Activated CD4-positive, alpha-beta T cell treated with anti-CD3 and anti-CD28 coated beads, Interleukin-2, amount 50 U/mL, for 4 hours (primary cell): Measurements from ENCODE around the gene RETREG1.

ENCODE experiments used
- DNase-seq, 2 experiments: peaks; one replicate each; pipeline ENCODE4 v3.0.0-alpha.2; 2020

Gene RETREG1

DNA sequence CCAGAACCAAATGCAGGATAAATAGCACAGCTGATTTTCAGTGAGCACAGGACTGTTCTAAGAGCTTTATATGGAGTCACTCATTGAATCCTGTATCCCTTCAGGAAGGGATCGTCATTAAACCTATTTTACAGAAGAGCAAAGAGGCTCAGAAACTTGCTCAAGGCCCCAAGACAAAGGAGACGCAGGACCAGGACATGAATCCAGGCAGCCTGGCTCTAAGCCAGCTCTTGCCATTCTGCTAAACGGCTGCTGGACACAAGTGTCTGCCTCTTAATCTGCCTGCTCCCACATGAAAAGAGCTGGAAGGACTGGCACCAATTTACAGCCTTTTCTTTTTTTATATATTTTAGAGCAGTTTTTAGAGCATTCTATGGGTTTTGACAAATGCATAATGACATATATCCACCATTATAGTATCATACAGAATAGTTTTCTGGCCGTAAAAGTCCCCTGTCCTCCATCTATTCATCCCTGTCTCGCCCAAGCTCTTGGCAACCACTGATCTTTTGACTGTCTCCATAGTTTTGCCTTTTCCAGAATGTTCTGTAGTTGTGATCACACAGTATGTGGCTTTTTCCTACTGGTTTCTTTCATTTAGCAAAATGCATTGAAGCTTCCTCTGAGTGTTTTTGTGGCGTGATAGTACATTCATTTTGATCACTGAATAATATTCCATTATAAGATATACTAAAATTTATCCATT is 37.5 kb downstream of the RETREG1 start:
- no peak for DNase-seq

DNA sequence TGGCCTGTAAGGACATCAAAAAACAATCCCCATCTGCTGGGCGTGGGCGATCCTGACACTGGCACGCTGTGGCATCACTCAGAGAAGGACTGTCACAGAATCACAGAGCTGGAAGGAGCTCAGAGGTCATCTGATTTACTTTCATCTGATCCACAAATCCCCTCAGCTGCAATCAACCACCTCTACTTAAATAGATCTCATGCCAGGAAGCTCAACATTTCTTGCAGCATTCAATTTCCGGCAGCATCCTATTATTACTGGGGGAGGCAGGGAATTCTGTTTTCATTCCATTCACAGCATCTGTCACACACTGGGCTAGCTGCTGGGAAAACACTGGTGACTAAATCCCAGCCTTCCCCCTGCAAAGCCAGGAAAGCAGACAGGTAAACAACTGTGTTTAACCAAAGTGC is 38.3 kb downstream of the RETREG1 start:
- DNase-seq, result no peak

DNA sequence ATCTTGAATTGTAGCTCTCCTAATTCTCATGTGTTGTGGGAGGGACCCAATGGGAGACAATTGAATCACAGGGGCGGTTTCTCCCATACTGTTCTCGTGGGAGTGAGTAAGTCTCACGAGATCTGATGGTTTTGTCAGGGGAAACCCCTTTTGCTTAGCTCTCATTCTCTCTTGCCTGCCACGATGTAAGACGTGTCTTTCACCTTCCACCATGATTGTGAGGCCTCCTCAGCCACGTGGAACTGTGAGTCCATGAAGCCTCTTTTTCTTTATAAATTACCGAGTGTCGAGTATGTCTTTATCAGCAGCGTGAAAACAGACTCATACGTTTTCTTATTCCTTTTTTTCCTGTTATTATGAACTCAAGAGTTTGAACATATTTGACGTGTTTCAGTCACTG is 39.1 kb downstream of the RETREG1 start:
- no peak for DNase-seq

DNA sequence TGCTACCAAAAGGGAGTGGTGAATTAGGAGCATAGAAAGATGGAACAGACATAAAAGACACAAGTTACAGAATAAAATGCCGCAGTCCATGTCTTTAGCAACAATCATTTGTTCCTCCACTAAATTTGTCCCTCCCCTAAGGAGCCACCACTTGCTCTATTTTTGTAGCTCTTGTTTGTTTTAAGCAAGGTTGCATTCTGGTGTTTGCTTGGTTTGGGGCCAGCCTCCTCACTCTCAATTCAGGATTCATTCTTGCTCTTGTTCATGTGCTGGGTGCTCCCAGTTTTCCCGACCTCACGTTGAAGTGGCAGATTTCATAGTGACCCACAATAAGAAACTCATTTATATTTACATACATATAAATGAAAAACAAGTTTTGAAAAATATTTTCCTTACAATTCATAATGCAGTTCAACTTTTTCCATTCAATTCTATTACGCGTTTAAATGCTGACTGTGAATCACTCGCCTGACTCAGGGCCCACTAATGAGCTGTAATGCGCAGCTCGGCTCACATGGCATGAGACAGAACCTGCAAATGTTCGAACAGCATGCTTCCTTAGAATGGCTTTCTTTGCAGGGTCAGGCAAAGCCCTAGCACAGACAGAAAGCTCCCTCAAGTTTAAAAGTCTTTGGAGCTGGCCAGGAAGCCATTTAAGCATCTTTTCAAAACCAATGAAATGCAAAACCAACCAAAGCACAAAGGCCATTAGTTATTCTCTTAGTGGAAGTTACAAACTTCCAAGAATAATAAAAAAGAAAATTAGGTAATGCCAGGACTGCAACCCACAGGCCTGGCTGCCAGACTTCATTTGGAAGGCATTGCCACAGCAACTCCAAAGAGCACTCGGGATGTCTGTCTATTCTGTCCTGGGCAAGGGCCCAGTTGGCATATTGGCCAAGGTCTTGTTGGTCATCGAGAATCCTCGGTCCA is 41.7 kb downstream of the RETREG1 start:
- DNase-seq, result no peak

DNA sequence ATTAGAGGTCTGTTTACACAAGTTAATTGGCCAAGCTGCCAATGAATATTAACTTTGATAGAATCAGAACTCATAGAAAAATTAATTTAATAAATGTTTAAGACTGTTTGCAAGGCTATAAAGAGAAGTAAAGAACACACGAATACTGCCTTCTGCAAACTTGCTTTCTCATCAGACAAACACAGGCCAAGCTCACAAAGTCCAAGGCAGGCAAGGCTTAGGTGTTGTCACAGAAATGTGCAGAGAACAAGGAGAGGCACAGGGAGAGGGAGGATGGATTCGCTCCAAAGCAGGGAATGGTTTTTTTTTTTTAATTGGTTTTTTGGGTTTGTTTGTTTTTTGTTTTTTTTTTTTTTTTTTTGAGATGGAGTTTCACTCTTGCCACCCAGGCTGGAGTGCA is 43.4 kb downstream of the RETREG1 start:
- no peak for DNase-seq

DNA sequence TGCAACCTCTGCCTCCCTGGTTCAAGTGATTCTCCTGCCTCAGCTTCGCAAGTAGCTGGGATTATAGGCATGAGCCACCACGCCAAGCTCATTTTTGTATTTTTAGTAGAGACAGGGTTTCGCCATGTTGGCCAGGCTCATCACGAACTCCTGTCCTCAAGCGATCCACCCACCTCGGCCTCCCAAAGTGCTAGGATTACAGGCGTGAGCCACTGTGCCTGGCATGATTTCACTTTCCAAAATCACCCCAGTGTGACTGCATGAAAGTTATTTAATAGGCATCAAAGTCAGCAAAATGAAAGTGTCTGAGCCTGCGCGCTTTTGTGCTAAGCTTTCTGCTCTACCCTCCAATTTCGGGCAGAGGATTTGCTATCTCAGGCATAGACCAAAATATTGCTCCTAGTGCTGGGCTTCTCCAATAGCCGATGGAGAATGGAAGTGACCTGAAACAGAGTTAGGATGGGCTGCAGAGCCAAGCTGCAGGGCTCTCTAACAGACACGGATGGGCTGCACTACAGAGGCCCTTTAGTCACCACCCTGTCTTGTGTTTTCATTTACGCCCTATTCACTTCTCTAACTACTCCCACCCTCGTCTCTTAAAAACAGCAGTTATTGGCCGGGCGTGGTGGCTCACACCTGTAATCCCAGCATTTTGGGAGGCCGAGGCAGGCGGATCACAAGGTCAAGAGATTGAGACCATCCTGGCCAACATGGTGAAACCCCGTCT is 44.3 kb downstream of the RETREG1 start:
- DNase-seq, result no peak

DNA sequence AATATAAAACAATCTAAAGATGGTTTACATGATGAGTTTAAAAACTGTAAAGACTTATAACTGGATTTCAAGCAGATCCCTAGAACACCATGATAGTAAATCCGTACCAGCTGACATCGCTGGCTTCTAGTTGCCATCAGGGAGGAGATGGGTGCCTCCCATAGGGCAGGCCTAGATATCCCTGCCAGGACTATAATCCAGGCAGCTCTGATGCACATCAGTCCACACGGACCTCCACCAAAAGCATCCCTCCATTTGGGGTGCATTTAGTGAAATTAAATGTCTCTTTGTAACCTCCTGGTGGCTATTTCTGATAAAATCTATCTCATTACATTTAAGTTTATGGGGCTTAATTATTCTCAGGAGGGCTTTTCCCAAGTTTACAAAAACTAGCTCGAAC is 45.8 kb downstream of the RETREG1 start:
- DNase-seq, result no peak

DNA sequence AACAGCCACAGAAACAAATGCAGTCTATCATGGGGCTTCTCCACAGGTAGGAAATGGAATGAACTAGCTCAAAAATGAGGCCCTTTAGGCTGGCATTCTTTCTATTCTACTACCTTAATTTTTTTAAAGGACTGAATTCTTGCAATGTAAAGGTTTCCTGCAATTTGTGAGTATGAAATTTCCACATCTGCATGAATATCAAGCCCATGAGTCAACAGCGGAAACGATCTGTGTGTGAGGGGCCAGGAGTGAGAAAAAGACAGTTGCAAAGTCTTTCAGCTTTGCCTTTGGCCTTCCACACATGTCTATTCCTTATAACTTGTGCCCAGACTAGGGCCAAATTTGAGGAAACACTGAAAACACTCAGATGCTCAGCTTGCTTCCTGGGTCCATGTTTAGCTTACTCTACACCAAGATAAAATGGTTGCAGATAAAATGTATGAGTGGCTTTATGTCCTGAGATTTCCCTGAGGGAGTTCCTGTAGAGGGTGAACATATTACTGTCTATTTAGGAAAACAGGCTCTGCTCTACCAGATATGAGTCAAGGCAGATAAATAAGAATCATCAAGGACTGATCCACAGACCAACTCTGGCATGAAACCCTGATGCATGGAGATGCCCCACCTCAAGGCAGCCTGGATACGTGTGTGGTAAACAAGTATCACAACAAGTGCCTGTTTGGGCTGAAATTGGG is 46.5 kb downstream of the RETREG1 start:
- DNase-seq, result no peak

DNA sequence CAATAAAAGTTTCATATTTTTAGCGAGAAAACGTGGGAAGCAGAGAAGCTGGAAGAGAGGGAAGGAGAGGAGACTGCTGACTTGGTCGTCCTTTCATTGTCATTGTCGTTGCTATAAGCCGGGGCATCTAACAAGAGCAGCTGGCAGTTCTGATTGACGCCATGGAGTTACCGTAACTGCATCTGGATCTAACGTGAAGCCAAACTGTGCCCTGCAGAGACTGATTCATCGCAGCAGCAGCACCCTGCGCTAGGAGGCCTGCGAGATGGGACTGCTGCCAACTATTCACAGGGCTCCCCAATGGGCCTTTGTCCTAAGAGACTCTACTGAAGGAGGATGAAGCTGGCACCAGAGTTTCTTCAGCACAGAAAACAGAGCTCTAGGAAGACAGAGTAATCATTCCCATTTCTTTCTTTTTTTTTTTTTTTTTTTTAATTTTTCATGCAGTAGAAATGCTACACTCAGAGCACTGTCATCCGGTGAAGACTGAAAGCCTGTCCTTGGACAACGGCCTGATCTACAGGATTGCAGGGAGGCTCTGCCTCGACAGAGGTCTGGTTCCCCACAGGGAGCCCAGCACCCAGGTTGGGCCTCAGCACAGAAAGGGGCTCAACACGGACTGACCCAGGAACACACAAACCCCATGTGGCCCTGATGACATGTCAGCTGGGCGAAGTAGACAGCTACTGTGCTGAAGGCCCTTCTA is 47.8 kb downstream of the RETREG1 start:
- no peak for DNase-seq

DNA sequence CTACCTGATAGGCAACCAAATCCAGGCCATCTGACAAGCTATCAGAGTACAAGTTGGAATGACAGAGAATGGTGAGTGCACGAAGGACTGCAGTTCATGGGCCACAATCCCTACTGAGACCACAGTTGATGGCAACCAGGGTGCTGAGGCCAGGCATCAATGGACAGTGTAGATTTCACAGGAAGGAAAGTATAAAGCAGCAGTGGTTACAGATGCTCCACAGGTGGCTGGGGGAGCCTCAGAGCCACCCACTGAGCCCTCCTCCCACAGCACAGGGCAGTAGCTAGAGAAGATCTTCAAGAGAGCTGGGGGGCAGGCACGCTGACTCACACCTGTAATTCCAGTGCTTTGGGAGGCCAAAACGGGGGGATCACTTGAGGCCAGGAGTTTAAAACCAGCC is 49.4 kb downstream of the RETREG1 start:
- no peak for DNase-seq

DNA sequence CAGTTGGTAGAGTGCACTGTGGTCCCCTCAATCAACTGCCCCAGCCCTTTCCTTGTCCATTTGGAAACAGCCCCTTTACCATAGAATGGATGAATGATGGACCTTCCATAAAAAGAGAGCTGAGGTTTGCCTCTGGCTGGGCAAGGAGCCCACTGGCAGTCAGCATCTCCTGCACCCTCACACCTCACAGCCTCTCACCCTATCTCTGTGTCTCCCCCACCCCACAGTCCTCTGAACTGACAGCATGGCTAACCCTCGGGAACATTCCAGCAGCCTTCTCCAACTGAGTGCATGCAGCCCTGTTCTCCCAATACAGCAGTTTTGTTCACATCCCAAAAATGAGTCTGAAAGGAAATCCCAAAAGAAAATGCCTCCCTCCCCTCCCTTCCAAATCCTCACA is 51.7 kb downstream of the RETREG1 start:
- DNase-seq, result no peak

DNA sequence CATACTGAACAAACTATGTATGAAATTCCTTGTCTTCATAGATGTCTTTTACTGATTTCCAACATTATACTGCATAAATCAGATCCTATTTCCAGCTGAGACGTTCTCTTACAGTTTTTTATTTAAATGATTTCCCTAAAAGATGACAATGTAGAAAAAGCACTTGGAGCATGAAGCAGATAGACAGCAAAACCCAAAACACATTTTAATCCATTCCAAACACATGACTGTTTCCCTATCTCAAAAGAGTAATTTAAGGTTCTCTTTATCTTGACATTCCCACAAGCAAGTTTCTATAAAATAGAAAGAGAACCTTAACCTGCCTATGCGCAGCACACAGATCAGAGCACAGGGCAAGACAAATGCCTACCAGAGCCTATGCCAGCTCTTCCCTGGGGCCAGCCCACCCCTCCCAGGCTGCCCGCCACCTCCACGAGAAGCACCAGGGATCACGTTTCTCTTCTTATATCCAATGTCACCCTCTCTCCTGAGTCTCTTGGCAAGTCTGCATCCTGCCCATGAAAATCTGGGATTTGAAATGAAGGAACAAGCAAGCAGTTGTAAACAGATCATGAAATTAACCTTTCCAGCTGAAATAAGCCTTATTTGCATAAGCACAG is 52.4 kb downstream of the RETREG1 start:
- DNase-seq, result no peak

DNA sequence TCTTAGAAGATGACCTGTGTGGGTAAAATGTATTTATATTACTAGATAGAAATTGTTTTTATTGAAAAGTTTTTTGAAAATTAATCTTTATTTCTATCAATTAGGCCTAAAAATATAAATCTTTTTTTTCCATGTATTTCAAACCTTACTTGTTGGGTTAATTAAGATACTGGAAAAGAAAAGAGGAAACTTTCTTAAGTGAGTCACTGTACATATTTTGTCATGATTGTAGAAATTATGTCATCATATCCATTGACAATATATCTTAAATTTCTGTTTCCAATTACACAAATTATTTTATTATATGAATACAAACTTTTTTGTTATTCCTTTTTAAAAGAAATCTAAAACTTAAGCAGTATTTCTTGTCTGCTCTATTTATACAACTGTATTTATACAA is 53.1 kb downstream of the RETREG1 start:
- DNase-seq, result no peak

DNA sequence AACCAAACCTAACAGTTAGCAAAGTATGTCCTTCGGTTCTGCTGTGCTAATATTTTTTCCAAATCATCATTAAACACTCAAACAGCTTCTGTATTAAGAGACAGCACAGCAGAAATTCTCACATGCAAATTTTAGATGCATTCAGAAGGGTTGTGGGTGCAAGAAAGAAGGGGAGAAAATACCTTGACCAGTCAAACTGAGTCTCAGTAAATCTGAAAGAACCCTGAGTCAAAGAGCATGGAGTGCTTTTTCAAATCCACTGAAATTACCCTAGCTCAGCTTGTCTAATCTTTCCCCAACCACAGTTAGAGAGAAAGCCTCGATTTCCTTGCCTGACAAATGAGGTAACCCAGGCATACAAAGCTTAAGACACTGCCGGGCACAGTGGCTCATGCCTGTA is 55.1 kb downstream of the RETREG1 start:
- DNase-seq, result no peak

DNA sequence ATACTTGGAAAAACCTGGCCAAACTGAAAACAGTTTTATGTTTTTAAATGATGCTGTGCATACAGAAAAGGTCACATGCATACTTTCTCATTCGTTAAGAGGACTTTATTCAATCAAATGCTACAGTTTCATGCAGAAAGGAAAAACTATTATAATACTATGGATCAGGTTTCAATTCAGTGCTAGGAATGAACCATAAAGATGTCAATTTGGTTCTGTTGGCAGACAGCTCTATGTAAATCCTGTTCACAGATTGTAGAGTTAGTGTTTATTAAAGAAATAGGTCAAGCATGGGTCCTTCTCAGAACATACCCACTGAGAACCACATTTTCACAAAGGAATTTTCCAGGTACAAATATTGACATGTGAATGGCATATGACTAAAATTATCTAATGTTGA is 57.1 kb downstream of the RETREG1 start:
- DNase-seq, result no peak

DNA sequence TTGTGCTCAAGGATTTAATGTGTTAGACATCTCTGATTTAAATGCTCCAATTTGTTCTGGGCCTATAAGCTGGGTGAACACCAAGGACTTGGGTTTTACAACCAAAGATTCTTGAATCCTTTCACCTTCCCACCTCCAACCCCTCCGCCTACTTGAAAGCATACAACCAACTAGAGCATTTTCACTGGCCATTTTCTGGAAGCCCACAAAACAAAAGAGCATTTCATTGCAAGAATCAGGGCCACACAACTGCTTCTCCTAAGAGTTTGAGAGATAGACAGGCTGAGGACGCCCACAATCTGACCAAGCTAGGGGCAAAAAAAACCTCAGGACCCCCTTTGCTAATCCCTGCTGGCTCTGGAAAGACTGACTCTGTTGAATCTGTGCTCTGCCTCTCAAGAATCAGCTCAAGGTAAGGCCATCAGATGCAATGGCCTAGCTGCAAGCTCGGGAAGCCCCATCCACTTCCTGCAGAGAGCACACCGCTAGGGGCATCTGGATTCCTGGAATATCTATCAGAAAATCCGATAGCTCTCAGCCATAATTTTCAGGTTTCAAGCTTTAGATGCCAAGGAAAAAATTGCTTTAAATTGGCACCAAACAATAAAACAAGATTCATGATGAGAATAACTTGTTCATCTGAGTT is 57.7 kb downstream of the RETREG1 start:
- no peak for DNase-seq

DNA sequence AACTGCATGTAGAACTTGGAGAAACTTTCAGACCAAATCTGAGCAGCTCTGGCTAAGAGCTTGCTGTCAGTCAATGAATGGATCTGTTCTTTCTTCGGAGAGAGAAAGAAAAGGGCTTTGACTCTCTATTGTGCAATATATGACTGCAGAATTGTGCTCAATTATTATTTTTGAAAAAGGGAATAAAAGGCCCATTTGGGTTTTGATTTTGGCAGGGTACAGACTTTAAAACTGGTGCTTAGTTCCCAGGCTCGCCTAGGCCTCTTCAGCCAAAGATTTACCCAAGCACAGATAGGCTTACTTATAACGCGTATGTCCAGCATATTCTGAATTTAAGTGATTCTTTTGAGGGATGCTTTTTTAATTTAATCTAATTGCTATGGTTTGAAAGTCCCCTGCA is 59.3 kb downstream of the RETREG1 start:
- DNase-seq, result no peak

DNA sequence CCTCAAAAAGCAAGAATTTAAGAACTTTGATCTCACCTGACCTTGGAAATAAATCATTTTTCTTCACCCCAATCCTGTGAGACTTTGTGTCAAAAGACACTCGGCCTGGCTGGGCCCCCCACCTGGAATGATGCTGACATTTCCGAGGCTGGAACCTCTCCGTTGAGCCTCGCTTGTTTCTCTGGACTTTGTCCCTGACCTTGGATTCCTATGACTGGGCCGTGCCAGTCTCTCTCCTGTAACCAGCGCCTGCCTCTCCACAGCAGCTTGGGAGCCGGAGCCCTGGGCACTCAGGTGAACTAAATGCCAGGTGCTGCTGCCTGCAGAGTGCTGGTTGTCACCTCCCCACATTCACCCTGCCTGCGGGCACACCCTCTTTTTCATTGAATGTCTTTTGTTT is 62.7 kb downstream of the RETREG1 start:
- no peak for DNase-seq

DNA sequence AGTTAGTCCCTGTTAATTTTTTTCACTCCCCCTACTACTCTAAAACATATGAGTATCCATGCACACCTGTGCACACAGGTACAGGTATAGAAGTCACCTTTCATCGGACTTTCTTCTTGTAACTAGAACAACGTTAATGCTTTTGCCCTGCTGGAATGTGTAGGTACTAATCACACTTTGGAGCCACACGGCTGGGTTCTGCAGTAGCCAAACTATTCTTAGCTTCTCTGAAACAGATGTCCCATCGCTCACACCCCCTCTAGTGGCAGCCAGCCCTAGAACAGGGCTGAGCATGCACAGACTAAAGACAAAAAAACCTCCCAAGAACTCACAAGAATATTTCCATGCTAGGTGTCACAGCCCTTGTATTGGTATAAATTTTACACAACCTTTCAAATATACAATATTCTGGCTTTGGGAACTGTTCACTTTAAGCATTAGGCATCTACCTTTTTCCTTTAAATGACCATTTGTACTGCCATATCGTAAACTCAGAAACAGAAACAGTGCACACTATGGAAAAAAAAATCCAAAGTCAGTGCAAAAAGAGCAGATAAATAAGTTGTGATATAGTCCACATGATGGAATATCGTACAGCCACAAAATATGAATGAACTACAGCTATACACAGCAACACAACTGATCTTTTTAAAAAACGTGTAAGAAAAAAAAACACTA is 64.0 kb downstream of the RETREG1 start:
- peak; percentile 39 to 47 for DNase-seq

DNA sequence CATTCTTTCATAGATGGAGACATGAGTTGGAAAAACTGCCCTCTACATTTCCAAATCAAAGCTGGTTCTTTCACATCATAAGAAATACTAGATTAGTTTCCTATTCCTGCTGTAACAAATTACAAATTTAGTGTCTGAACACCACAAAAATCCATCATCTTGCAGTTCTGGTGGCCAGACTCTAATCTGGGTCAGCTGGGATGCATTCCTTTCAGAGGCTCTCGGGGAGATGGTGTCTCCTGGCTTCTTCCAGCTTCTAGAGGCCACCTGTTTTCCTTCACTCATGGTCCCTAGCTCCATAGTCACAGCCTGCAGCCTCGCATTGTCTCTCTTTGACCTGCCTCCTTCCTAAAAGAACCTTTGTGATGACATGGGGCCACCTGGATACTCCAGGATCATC is 65.2 kb downstream of the RETREG1 start:
- DNase-seq, result no peak
